Measurements from ENCODE around the gene HMOX2. TPM values are rescaled to one million over a fixed set of nuclear protein-coding genes. Genes with fewer than 3 reads are reported as not detected.

Gene HMOX2
- polyA plus RNA-seq, 1 donor, result 47.6 TPM

DNA sequence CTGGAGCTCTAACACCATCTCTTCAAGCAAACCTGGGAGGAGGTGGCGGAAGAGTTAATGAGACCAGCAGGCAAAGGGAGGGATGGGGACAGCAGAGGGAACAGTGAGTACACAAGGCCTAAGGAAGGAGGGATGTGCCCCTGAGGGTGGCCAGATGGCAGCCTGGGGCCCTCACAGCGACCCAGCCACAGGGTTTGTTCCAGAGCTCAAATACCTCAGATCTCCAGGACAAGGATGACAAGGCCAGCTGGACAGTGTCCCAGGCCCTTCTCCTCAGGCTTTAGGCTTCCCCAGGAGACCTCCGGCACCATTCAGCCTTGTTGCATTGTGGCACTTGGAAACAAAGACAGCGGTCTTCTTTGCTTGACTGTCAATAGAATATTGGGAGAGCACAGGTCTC is 47.5 kb downstream of the HMOX2 start:
- no peaks in the 10 kb centered on the region for H3K4me1 ChIP-seq (ENCODE audit: control insufficient read depth, insufficient read depth, low read length)
- WGBS (ENCODE audit: insufficient coverage, low lambda C conversion rate), result no CpG with 5 or more reads among the region's 4 CpGs
- H3K27me3 ChIP-seq (ENCODE audit: control insufficient read depth, insufficient read depth, low read length), result no peaks in the 10 kb centered on the region
- H3K9me3 ChIP-seq (ENCODE audit: control insufficient read depth, low read depth, low read length), result no peaks in the 10 kb centered on the region
- DNase-seq, result no peak
- H3K4me3 ChIP-seq (ENCODE audit: low read length), result no peak overlapping the region
- H3K27ac ChIP-seq (ENCODE audit: low read length), result no peak overlapping the region
- H3K36me3 ChIP-seq (ENCODE audit: control insufficient read depth, insufficient read depth, low read length), result peaks cover 20% of the 10 kb centered on the region

DNA sequence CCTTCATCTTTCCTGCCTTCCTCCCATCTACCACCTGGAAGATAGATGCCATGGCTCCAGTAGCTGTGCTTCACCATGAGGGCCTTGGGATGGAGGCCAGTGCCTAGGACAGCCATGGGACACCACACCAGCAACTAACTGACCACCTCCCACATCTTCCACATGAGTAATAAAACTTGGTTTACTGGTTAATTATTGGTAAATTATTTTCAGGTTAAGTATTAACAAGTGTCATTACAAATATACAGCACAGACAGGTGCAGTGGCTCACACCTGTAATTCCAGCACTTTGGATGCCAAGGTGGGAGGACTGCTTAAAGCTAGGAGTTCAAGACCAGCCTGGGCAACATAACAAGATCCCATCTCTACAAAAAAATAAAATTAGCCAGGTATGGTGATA is 48.4 kb downstream of the HMOX2 start:
- Histone ChIP-seq H3K9me3 (ENCODE audit: control insufficient read depth, low read depth, low read length) (no peaks in the 10 kb centered on the region), H3K4me1 (ENCODE audit: control insufficient read depth, insufficient read depth, low read length) (no peaks in the 10 kb centered on the region), H3K36me3 (ENCODE audit: control insufficient read depth, insufficient read depth, low read length) (peaks cover 20% of the 10 kb centered on the region), H3K27me3 (ENCODE audit: control insufficient read depth, insufficient read depth, low read length) (no peaks in the 10 kb centered on the region), H3K27ac (ENCODE audit: low read length) (no peak overlapping the region), H3K4me3 (ENCODE audit: low read length) (no peak overlapping the region)
- DNase-seq, result no peak

DNA sequence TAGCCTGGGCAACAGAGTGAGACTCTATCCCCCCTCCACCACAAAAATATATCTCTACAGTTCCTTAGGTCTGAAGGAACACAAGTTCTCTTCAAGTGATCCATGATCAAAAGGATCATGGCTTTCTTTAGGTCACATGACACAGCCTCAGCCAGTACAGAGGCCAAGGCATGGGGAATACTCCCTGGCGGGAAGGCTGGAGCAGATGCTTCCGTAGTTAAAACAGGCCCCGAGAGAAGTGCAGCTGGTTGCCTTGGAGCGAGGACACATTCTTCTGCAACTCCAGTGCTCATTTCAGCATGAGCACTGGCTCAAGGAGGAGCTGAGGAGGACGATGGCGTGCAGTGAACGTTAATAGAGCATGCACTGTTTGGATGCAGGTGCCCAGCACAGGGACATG is 48.9 kb downstream of the HMOX2 start:
- Histone ChIP-seq H3K27me3 (ENCODE audit: control insufficient read depth, insufficient read depth, low read length) (no peaks in the 10 kb centered on the region), H3K4me3 (ENCODE audit: low read length) (no peak overlapping the region), H3K27ac (ENCODE audit: low read length) (no peak overlapping the region), H3K9me3 (ENCODE audit: control insufficient read depth, low read depth, low read length) (no peaks in the 10 kb centered on the region), H3K4me1 (ENCODE audit: control insufficient read depth, insufficient read depth, low read length) (no peaks in the 10 kb centered on the region), H3K36me3 (ENCODE audit: control insufficient read depth, insufficient read depth, low read length) (peaks cover 20% of the 10 kb centered on the region)
- no peak for DNase-seq
- no CpG with 5 or more reads among the region's 7 CpGs for WGBS (ENCODE audit: insufficient coverage, low lambda C conversion rate)

DNA sequence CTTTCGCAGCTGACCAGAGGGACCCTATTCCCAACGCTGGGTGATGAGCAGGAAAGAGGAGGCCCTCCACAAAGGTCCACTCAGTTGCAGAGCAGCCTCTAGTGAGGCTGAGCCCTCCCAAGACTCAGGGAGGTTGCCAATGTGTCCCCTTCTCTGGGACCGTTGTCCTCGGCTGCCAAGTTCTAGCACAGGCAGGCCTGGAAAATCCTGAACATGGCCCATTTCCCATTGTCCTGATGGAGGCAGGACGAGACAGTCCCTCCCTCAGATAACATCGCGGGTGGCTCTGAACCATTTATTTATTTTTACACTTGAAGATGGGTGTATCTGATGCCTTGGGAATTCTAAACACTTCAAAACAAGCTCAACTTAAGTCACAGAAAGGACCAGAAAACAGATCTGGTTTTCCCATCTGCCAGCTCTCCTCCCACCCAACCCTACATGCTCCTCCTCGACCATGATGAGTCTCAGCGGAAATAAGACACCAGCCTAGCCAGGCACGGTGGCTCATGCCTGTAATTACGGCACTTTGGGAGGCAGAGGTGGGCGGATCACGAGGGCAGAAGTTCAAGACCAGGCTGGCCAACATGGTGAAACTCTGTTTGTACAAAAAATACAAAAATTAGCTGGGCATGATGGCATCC is 49.6 kb downstream of the HMOX2 start:
- no peak overlapping the region for H3K27ac ChIP-seq (ENCODE audit: low read length)
- H3K9me3 ChIP-seq (ENCODE audit: control insufficient read depth, low read depth, low read length), result no peaks in the 10 kb centered on the region
- H3K36me3 ChIP-seq (ENCODE audit: control insufficient read depth, insufficient read depth, low read length), result peaks cover 20% of the 10 kb centered on the region
- no peak for DNase-seq
- H3K4me3 ChIP-seq (ENCODE audit: low read length), result no peak overlapping the region
- H3K27me3 ChIP-seq (ENCODE audit: control insufficient read depth, insufficient read depth, low read length), result no peaks in the 10 kb centered on the region
- no CpG with 5 or more reads among the region's 13 CpGs for WGBS (ENCODE audit: insufficient coverage, low lambda C conversion rate)
- no peaks in the 10 kb centered on the region for H3K4me1 ChIP-seq (ENCODE audit: control insufficient read depth, insufficient read depth, low read length)

DNA sequence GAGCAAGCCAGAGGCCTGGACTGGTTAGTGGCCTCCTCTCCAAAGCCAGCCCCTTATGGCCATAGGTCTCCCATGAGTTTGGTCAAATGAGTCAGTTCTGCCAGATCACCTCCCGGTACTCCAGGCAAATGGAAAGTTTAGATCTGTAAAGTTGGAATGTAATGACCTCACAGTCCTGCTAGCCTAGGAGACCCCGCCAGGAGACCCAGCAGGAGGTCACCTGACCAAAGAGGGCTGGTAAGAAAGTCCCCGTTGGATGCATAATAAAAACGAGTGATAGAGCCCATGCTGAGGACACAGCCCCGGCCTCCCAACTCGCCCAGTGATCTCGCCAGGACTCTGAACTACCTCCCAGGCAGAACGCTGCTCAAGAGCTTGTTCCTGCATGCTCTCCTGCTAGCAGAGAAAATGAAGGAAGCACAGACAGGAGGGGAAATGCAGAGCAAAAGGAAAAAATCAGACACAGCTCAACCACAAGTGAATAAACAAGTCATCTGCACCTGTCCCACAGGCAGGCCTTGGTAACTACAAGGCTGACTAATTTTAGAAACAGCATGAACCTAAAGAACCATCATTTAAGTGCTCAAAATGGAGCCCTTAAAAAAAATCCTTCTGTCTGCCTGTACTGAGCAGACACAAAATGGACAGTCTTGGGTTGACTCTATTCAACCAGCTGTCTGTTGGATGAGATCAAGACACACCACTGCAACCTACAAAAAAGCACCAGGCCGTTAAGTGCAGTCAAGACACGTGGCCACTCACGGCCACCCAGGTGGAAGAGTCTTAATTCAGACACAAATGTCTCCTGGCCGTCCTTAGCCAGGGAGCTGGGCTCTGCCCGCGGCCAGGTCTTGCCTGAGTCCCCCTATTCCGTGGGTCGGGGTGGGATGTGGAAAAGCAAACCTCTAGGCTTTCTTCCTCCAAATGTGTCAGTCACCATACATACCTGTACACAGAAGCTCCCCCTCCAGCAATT is 53.2 kb downstream of the HMOX2 start:
- Histone ChIP-seq H3K9me3 (ENCODE audit: control insufficient read depth, low read depth, low read length) (no peaks in the 10 kb centered on the region), H3K27ac (ENCODE audit: low read length) (no peak overlapping the region), H3K4me1 (ENCODE audit: control insufficient read depth, insufficient read depth, low read length) (no peaks in the 10 kb centered on the region), H3K4me3 (ENCODE audit: low read length) (no peak overlapping the region), H3K36me3 (ENCODE audit: control insufficient read depth, insufficient read depth, low read length) (peaks cover 11% of the 10 kb centered on the region), H3K27me3 (ENCODE audit: control insufficient read depth, insufficient read depth, low read length) (no peaks in the 10 kb centered on the region)
- no CpG with 5 or more reads among the region's 16 CpGs for WGBS (ENCODE audit: insufficient coverage, low lambda C conversion rate)
- DNase-seq, result no peak

DNA sequence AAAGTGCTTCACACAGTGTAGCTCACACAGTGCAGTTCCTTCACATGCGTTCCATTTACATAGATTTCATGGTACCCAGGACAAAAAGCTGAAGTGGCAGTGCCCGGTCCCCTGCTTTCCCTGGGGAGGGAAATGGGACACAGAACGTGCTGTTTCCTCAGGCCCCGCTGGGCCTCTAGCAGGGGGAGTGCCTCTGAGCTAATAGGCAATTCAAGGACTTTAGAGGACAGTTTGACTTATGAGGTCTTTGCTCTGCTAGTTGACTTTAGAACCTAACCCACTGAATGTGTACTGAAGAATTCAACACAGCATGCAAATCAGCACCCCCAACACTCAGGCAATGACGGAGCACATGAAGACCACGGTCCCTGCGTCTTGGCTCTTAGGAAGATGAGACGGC is 55.6 kb downstream of the HMOX2 start:
- peaks cover 11% of the 10 kb centered on the region for H3K36me3 ChIP-seq (ENCODE audit: control insufficient read depth, insufficient read depth, low read length)
- no peak overlapping the region for H3K4me3 ChIP-seq (ENCODE audit: low read length)
- H3K4me1 ChIP-seq (ENCODE audit: control insufficient read depth, insufficient read depth, low read length), result no peaks in the 10 kb centered on the region
- no peak for DNase-seq
- H3K27me3 ChIP-seq (ENCODE audit: control insufficient read depth, insufficient read depth, low read length), result no peaks in the 10 kb centered on the region
- no peak overlapping the region for H3K27ac ChIP-seq (ENCODE audit: low read length)
- no CpG with 5 or more reads among the region's 8 CpGs for WGBS (ENCODE audit: insufficient coverage, low lambda C conversion rate)
- no peaks in the 10 kb centered on the region for H3K9me3 ChIP-seq (ENCODE audit: control insufficient read depth, low read depth, low read length)

DNA sequence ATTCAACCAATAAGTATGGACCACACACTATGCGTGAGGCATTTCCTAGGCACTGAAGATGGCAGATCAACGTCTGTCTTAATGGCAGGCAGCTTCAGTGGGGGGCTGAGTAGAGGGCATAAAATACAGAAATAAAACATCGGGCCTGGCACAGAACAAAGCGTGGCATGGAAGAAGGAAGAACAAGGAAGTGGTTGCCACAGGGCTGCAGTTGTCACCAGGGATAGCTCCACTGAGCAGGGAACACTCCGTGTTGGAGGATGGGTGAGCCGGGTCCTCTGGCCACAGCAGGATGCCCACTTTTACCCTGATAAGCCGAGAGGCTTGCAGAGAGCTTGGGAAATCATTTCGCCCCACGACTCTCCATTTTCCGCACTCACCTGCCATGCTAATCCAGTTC is 56.0 kb downstream of the HMOX2 start:
- Histone ChIP-seq H3K9me3 (ENCODE audit: control insufficient read depth, low read depth, low read length) (no peaks in the 10 kb centered on the region), H3K27ac (ENCODE audit: low read length) (no peak overlapping the region), H3K36me3 (ENCODE audit: control insufficient read depth, insufficient read depth, low read length) (peaks cover 11% of the 10 kb centered on the region), H3K27me3 (ENCODE audit: control insufficient read depth, insufficient read depth, low read length) (no peaks in the 10 kb centered on the region), H3K4me3 (ENCODE audit: low read length) (no peak overlapping the region), H3K4me1 (ENCODE audit: control insufficient read depth, insufficient read depth, low read length) (peaks cover 1% of the 10 kb centered on the region)
- WGBS (ENCODE audit: insufficient coverage, low lambda C conversion rate), result no CpG with 5 or more reads among the region's 10 CpGs
- DNase-seq, result no peak

DNA sequence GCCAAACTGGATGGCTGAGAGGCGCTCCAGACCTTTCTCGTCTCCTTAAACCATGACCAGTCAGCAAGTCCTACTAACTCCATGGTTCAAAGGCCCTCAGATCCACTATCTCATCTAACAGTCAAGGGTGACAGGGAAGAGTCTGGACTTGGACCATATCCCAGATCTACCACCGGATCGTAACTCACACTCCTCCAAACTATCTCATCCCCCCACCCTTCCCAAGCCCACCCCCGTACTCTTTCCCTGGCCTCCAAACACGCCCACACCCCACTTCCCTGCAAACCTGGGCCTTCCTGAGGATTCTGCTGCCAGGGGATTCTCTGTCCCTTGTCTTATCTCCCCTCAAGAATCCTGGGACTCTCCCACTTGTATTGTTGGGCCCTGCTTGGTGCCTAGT is 57.3 kb downstream of the HMOX2 start:
- Histone ChIP-seq H3K4me1 (ENCODE audit: control insufficient read depth, insufficient read depth, low read length) (peaks cover 5% of the 10 kb centered on the region), H3K27ac (ENCODE audit: low read length) (no peak overlapping the region)

DNA sequence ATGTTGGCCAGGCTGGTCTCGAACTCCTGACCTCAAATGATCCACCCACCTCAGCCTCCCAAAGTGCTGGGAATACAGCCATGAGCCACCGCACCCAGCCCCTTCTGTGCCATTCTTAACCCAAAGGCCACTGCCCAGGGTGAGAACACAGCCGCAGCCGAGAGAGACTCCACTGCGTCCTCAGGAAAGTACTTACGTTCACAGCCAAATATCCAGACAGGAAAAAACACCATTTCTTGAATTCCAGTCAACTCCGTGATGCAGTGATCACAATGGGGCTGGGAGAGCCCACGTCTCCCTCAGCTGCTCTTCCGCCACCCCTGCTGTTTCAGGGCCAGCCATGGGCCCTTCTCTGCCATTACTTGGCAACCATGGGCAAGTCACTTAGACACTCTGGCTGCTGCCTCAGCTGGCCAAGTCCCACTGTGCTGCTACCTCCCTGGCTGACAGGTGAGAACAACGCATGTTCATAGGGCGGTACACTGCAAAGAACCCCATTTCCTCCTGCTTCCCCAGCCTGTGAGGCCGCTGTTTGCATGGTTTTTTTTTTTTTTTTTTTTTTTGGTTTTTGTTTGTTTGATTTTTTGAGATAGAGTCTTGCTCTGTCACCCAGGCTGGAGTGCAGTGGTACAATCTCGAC is 58.1 kb downstream of the HMOX2 start:
- Histone ChIP-seq H3K27me3 (ENCODE audit: control insufficient read depth, insufficient read depth, low read length) (no peaks in the 10 kb centered on the region), H3K9me3 (ENCODE audit: control insufficient read depth, low read depth, low read length) (peaks cover 8% of the 10 kb centered on the region), H3K27ac (ENCODE audit: low read length) (no peak overlapping the region), H3K4me3 (ENCODE audit: low read length) (no peak overlapping the region), H3K36me3 (ENCODE audit: control insufficient read depth, insufficient read depth, low read length) (peaks cover 11% of the 10 kb centered on the region), H3K4me1 (ENCODE audit: control insufficient read depth, insufficient read depth, low read length) (peaks cover 5% of the 10 kb centered on the region)
- WGBS (ENCODE audit: insufficient coverage, low lambda C conversion rate), result 80% methylated on average over 1 of the region's 13 CpGs
- DNase-seq, result no peak

More for the DNA sequence above, 57.3 kb downstream of the HMOX2 start:
- no CpG with 5 or more reads among the region's 6 CpGs for WGBS (ENCODE audit: insufficient coverage, low lambda C conversion rate)
- H3K36me3 ChIP-seq (ENCODE audit: control insufficient read depth, insufficient read depth, low read length), result peaks cover 11% of the 10 kb centered on the region
- no peaks in the 10 kb centered on the region for H3K9me3 ChIP-seq (ENCODE audit: control insufficient read depth, low read depth, low read length)
- no peaks in the 10 kb centered on the region for H3K27me3 ChIP-seq (ENCODE audit: control insufficient read depth, insufficient read depth, low read length)
- H3K4me3 ChIP-seq (ENCODE audit: low read length), result no peak overlapping the region
- DNase-seq, result no peak

DNA sequence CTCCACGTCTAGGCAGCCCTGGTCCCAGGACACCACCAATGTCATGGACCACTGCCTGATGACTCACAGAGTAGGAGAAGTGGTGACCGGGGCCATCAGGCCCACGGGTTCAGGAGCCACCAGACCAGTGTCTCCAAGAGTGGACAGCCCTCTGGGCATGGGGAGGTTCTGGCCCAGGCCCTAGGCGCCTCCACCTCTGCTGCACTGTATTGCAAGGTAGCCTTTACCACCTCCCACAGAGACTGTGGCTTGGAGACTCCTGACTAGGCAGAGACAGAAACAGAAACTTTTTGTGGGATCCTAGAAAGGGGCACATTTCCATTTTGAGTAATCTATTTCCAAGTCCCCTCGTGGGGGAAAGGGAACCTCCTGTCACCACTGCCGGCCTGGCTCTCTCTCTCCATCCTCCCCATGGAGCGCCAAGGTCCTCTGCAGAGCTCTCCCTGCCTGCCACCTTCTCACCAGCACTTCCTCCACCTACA is 59.5 kb downstream of the HMOX2 start:
- H3K36me3 ChIP-seq (ENCODE audit: control insufficient read depth, insufficient read depth, low read length), result peaks cover 11% of the 10 kb centered on the region
- H3K27me3 ChIP-seq (ENCODE audit: control insufficient read depth, insufficient read depth, low read length), result no peaks in the 10 kb centered on the region
- no peak overlapping the region for H3K27ac ChIP-seq (ENCODE audit: low read length)
- no peak for DNase-seq
- H3K4me3 ChIP-seq (ENCODE audit: low read length), result no peak overlapping the region
- peaks cover 21% of the 10 kb centered on the region for H3K9me3 ChIP-seq (ENCODE audit: control insufficient read depth, low read depth, low read length)
- no CpG with 5 or more reads among the region's 7 CpGs for whole genome bisulfite sequencing (ENCODE audit: insufficient coverage, low lambda C conversion rate)
- peaks cover 5% of the 10 kb centered on the region for H3K4me1 ChIP-seq (ENCODE audit: control insufficient read depth, insufficient read depth, low read length)

All from large intestine (tissue), 3 donors.